Activated naive CD4-positive, alpha-beta T cell treated with anti-CD3 and anti-CD28 coated beads, Interleukin-2, amount 50 U/mL, for 16 hours (primary cell): Measurements from ENCODE around the gene LRRC26.

Experiments
- DNase-seq: peaks from one replicate; pipeline ENCODE4 v3.0.0-alpha.2; 2020

The LRRC26 gene

DNA sequence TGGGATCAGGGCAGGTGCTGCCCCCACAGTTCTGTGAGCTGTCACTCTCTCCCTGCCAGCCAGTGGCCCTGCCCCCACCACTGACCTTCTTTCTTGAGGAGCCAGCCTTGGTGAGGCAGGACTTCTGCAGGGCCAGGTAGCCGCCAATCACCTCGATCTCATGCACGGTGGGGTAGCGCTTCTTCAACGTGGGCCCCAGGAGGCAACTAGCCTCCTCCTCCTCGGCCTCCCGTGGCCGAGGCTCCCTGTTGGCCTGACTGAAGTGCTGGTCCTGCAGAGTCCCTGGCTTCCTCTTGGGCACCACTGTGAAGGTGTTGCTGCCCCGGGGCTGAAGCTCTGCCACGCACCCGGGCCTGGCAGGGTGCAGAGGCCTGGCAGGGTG lies 29.0 kb upstream of the LRRC26 start:
- DNase-seq, result no peak

DNA sequence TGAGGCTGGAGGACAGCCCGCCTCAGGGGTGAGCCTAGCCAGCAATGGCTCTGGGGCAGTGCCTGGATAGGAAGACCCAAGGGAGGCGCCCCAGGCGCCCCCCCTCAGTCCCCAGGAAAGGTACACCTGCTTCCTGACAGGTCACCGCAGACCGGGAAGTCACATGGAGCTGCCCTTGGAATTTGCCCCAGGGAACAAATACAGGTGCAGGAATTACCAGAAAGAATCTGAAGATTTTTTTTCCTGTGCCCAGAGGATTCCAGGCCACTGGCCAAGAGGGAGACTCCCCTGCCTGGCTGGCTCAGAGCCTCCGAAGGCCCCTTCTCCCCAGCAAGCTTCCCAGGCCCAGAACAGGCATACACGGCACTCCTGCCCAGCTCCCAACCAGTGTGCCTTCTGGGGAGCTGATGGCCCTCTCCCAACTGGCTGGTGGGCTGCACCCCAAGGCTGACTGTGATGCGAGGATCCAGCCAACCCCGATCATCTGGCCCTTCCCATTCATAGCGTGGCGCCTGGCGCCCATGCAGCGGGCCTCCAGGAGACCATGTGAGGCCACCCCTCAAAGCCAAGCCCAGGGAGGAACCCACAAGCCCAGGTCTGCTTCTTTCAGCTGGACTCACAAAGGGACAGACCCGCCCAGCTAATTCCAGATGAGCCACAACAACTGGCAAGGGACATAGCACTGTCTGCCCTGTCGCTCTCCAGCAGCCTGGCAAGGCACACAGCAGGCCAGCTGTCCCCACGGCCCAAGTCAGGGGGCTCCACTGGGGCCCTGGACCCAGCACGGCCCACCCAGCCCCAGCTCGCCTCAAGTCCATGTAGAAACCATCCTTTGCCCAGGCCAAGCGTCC lies 28.4 kb upstream of the LRRC26 start:
- DNase-seq, result no peak

DNA sequence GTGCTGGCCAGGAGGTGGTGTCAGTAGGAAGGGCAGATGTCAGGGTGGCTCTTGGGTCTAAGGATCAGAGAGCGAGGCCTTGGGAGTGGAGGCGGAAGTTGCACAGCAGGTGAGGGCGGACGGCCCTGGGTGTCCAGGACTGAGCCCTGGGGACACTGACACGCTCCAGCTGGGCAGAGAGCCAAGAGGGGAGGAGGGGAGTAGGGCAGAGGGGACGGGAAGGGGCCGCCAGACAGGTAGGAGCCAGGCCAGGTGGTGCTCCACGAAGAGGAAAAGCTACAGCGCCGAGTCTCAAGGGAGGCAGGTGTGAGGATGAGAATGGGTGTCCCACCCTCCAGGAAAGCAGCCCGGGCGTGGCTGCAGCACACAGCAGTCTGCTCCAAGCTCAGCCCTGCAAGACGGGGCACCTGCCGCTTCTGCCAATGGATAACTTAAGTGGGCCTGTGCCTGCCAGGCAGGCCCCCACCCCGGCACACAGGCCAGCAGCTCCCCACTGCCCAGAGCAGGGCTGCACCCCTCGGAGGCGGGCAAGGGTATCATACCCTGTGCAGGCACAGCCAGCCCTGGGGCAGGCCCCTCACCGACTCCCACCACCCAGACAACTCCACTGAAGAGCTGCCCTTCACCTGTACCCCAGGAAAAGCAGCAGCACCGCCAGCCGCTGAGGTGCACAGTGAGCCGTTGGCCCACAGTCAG lies 25.8 kb upstream of the LRRC26 start:
- DNase-seq, result no peak

DNA sequence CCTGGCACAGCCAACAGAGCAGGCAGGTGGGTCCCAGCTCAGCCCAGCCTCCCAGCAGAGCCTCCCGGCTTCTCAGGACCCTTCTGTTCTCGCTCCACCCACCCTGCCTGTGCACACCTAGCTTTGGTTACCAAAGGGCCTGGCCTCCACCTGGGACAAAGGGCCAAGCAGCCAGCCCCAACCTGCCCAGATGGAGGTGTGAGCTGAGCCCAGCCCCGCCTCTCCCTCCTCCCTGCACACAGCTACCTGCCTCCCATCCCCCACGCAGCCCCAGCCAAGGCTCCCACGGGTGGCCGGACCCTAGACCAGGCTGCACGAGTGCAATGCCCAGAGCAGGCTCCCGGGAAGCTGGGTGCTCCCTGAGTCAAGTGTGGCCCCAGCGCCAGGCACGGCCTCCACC lies 25.1 kb upstream of the LRRC26 start:
- no peak for DNase-seq

DNA sequence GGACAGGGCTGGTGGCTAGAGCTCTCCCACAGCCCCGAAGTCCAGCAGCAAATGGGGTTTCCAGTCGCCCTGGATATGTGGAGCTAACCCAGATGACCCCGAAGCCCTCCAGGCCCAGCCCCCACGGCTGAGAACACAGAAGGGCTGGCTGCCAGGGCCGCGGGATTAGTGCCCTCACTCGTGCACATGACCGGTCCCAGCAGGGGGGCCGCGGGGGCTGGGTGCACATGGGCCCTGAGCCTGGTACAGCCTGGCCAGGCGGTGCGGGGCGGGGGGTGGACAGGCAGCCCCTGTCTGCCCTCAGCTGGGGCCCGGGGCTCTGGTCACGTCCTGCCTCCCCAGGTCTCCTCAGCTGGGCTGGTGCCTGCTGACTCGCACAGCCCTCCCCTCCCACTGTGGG lies 24.5 kb upstream of the LRRC26 start:
- DNase-seq, result no peak

DNA sequence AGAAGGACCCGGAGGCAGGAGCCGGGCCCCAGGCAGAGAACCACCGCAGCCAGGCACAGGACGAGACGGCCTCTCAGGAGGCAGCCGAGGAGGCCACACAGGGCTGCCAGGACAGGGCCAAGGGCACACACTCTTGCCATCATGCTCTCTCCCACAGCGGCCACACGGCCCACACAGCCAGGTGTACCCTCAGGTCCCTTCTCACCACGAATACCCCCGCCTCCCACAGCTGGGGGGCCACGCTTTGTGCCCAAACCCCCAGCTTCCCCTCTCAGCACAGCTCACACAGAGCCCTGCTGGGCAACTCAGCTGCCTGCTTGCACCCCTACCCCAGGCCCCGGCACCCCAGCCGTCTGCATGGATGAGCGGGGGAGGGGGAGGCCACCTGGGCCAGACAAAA lies 23.9 kb upstream of the LRRC26 start:
- DNase-seq, result no peak

DNA sequence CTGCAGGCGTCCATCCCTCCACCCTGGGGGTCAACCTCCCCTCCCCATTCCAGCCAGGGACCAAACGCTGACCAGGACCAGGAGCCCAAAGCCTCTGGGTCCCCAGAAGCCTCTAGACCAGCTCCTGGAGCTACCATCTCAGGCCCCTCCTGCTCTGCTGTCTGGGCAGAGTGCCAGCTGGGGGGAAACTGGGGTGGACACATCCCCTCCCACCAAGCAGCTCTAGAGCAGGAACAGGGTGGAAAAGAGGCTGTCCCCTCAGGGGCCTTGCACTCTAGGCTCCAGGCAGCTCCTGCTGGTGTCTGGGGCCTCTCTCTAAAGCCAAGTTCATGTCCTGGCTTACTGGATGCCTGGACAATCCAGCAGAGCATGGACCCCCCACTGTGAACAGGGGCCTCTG lies 23.0 kb upstream of the LRRC26 start:
- DNase-seq, result no peak

DNA sequence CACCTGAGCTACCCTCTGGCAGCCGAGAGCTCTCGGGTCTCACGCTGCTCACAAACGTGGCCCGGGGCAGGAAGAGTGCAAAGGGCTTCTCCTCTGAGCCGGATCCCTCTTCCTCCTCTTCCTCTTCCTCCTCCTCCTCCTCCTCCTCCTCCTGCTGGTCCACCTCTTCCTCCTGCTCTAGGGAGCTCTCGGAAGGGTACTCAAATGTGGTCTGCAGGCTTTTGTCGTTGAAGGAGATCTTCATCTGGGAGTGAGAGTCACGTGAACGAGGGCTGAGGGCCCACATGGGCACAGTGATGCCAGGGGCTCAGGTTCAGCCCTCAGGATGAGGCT lies 22.6 kb upstream of the LRRC26 start:
- no peak for DNase-seq

DNA sequence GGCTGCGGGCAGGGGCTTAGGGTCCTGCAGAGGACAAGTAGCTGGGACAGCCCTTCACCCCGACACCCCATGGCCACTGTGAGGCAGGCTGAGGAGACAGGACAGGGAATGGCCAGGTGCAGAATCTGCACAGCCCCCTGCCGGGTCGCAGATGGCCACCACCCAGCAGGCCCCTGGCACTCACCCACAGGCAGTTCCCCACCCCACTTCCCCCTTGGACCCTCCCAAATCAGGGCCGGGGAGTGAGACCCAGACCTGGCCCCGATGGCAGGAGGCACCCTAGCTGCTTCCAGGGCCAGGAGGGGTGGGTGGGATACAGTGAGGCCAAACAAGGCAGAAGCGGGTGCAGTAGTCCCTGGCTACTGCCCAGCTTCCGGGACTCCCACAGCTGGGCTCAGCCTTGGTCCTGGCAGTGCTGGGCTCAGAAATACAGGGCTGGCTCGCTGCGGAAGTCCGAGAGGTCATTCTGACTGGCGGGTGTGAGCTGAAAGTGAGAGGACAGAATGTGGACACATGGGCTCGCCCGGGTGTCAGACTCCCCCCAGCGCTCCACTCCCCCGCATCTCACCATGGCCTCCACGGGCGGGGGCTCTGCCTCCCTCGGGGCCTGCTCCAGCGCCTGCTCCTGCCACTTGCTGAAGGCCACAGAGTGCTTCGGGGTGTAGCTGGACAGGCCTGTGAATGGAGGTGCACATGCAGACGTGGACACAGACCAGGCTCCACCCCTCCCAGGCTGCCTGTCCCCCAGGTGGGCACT lies 22.0 kb upstream of the LRRC26 start:
- DNase-seq, result no peak

DNA sequence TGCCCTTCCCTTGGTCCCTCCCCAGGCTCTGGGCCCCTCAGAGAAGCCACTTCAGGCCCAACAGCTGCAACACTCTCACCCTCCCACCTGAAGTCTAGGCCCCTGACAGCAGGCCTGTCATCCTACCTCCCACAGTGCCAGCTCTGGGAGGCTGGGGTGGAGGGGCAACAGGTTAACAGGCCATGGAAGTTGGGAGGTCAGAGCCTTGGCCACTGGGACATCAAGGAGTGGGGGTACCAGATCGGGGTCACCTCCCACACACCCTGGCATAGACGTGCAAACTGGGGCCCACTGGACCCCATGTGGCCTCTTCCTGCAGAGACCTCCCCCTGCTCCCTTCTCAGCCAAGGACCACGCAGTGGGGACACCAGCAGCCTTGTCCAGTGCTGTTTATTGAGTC lies 21.4 kb upstream of the LRRC26 start:
- DNase-seq, result no peak

DNA sequence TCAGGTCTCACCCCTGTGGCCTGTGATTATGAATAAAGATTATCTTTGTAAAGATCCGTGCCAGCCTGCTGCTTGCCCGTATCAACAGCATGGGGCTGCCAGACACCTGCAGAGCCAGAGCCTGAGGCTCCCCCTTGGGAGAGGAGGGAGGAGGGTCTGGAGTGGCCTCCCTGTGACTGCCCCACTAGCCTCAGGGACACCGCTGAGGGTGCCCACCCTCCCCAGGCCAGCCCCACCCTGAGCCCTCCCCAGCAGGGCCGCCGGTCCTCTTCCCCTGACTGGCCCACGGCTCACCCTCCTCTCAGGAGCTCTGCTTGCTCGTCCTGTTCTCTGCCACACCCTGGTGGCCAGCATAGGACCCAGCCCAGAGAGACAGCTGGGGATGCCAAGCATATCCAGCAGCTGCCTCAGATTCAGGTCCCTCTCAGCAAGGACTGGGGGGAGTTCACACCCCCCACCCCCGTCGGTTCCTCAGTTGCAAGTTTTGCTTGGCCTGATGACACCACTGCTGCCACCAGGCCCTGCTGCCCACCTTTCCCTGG lies 20.5 kb upstream of the LRRC26 start:
- no peak for DNase-seq

DNA sequence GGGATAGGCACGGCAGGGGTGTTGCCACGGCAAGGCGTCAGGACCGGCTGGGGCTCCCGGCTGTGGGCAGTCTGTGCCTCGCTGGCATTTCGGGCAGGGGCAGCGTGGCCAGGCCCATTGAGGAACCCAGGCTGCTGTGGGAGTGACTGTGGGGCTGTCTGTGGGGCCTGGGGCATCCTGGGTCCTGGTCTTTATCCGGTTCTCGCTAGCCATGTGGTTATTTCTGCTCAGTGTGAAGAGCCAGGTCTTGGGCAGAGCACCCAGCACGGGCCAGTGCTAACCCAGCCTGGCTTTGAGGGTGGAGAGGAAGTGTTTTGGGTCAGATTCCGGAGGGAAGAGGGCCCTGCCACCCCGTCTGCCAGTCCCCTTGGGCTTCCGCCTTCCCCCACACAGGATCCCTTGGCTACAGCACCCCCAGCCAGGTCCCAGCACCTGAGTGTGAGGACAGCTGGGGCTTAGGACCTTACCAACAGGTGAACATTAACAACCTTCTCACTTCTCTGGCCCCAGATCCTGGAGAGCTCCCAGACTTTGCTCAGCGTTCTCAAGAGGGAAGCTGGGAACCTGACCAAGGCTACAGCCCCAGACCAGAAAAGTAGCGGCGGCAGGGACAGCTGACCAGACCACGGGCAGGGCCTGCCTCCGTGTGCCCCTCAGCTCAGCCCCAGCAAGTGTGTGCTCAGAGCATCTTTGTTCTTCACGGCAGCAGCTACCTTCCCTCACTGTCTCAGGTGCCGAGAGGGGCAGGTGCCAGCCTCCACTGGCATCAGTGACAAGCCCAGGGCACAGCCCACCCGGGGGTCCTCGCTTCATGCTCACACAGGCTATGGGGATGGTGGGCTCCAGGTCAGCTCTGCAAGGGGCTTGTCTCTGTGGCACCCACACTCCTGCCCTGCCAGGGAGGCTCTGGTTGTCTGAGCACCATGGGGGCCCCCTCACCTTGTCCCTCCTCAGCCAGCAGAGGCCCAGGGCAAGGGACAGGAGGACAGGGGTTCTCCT lies 19.7 kb upstream of the LRRC26 start:
- no peak for DNase-seq

DNA sequence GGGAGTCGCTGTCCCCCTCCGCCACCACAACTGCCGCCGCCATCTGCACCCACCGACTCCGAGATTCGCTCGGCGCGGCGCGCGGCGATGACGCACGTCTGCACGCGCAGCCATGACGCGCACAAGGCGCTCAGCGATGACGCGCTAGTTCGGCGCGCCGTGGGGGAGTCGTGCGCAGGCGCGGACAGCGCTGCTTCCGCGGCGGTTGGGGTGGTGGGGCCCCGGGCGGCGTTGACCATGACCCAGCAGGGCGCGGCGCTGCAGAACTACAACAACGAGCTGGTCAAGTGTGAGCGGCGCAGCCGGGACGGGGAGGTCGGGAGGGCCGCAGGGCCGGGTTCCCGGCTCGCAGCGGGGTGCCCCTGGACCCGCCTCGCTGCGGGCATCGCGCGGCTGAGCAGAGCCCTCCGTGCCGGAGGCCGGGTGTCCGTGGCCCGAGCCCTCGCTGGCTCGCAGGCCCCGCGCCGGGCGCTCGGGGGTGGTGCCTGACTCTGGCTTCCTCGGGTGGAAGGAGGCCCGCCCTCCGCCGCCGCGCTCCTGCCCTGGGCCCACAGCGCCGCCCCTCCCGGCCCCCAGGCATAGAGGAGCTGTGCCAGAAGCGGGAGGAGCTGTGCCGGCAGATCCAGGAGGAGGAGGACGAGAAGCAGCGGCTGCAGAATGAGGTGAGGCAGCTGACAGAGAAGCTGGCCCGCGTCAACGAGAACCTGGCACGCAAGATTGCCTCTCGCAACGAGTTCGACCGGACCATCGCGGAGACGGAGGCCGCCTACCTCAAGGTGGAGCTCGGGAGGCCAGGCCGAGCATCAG lies 18.8 kb upstream of the LRRC26 start, which contains the start of the genes ANAPC2 and SSNA1:
Gene ANAPC2 (minus strand): TSS at position 71 of the 807 bp plus-strand sequence. CDS start 28 bp downstream, at position 43.
Gene SSNA1 (plus strand): TSS at position 187 of the 807 bp plus-strand sequence. CDS start 51 bp downstream, at position 238.
- DNase-seq, result peak; percentile 93

DNA sequence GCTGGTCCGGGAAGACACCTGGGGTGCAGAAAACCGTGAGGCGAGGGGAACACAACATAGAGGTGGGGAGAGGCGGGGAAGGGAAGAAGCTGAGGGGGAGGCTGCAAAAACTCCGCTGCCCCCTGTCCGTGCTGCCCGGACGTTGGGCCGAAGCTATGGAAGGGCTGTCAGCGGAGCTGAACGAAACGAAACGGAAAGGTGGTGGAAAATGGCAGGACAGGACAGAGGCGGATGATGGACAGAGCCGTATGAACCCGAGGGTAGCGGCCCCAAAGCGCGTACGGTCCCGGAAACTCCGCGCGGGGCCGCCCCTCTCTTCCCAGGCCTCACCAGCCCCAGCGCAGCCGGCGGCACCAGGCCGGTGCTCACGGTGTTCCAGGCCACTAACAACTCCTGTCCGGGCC lies 18.2 kb upstream of the LRRC26 start:
- DNase-seq, result no peak

DNA sequence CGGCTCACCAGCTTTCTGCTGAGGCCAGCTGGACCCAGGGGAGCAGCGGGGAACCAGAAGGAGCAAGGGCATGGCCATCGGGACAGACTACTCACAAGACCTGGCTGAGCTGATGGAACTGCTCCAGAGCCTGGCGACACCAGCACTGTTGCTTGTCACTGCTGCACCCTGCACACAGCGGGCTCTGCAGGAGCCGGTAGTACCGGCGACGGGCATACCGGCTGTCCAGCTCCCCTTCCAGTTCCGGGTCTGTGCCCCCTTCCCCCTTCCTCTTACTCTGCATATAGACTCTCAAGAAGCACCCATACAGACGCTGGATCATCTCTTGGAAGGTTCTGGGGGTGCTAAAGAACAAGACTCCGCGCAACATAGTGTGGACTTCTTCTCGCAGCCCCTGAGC lies 17.5 kb upstream of the LRRC26 start:
- no peak for DNase-seq

DNA sequence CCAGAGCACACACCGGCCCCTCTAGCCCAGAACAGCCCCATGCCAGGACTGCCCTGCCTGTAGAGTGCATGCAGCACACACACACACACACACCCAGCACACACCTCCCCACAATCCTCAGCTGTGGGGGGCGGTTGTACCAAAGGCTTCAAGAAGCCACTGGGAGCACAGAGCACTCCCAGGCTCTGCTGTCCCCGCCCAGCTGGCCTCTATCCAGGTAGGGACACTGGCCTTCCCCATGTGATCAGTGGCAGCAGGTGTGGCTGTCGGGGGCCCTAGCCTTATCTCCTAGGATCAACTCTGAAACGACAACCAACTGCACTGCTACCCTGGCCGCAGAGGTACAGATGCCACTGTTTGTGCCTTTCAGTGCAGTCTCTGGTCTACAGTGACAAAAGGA lies 16.5 kb upstream of the LRRC26 start:
- DNase-seq, result no peak

DNA sequence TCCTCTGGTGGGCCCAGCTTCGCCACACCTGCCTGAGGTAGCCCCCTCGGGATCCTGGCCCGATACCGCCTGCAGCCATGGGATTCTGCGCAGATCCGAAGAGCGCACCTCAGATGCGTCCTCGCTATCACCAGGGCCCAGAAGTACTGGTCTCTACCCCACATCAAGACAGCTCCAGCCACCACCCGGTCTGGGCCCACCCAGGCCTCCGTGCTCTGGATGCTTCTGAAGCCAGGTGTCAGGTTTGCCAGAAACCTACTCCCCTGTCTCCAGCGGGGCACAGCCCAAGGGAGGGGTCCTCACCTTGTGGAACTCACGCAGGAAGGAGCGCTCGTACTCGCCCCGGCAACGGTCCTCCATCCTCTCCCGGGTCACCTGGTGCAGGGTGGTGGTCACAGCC lies 16.1 kb upstream of the LRRC26 start:
- DNase-seq, result no peak

DNA sequence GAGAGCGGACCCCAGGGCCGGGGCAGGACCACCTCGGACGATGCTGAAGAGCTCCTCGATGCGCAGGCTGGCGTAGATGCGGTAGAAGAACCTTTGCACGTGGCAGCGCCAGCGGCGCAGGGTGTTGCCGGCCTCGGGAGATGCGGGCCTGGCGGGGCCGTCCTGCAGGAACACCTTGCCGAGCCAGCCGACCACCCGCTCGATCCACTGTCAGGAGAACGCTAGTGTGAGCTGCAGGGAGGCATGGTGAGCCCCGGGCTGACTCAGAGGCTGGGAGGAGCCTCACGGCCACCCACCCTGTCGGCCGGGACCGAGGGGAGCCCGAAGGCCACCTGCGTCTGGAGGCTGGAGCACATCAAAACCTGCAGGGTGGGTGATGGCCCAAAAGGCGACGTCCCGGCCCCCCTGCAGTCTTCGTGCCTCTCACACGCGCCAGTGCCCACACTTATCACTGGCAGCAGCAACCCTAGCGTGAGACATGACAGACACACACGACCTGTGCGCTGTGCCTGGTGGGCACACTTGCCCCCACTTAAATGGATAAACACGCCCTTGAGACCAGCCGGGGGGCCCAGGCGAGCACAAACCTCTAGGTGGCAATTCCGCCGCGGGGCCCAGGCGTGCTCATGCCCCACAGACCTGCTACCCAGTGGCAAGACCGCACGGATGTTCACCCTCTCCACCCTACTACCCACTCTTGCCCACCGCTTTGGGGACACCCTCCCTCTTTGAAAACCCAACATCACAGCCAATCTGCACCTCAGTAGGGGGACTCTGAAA lies 15.2 kb upstream of the LRRC26 start:
- no peak for DNase-seq

DNA sequence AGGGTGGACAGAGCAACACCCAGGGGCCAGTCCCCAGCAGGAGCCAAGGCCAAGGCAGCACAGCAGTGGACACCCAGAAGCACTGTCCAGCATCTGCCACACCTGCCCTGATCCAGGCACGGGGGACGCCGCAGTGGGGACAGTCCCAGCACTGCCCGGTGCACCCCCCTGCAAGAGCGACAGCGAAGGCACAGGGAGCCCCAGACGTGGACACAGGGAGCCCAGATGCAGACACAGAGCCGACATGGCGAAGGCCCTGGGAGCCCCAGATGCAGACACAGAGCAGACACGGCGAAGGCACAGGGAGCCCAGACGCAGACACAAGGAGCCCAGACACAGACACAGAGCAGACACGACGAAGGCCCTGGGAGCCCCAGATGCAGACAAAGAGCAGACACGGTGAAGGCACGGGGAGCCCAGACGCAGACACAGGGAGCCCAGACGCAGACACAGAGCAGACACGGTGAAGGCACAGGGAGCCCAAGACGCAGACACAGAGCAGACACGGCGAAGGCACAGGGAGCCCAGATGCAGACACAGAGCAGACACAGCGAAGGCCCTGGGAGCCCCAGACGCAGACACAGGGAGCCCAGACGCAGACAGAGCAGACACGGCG lies 14.2 kb upstream of the LRRC26 start:
- no peak for DNase-seq

DNA sequence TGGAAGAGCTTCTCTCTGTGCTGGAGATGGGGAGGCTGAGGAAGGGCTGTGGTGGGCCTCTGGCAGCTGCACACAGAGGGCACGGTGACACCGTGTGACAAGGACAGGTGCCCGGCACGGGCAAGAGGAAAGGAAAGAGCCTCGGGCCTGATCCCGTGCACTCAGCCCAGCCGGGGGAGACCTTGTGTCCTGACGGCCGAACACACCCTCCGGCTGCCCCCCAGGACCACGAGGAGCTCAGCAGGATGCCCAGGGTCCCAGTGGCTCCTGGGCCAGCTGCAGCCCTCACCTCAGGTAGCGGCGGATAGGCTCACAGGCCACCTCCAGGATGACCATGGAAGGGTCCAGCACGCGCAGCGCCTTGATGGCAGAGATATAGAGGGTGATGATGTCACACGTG lies 13.0 kb upstream of the LRRC26 start:
- DNase-seq, result no peak
